Measurements from ENCODE around the gene UBB.
"Not testable (repeated sequence)": the region's sequence is repeated elsewhere in the genome, so short reads cannot be mapped to it uniquely, and the experiment has no call there.

- TF ChIP-seq CTCF (IDR thresholded peaks at IDR 0.05; ENCODE audit: low read depth, low read length, missing input control); GABPA (IDR thresholded peaks at IDR 0.05 in 1 of 2, conservative IDR thresholded peaks at IDR 0.05 in 1 of 2); REST (IDR thresholded peaks at IDR 0.05); ATF3 (IDR thresholded peaks at IDR 0.05); MAX (IDR thresholded peaks at IDR 0.05); YY1 (IDR thresholded peaks at IDR 0.05); RAD21 (IDR thresholded peaks at IDR 0.05): not testable (repeated sequence)
Measured at GRCh38 chr17:16386126-16386507, 5.2 kb downstream of the UBB start.
